GM12801 (cell line): Measurements from ENCODE around the gene SGCA.

Source experiments
- TF ChIP-seq, protein P1 (sequence below): IDR thresholded peaks from one replicate; pipeline ENCODE4 v1.5.1; 2011; ENCODE audit warnings: control low read depth; ENCODE audit not compliant: insufficient read length; ENCODE audit errors: extremely low read depth

The SGCA gene

DNA sequence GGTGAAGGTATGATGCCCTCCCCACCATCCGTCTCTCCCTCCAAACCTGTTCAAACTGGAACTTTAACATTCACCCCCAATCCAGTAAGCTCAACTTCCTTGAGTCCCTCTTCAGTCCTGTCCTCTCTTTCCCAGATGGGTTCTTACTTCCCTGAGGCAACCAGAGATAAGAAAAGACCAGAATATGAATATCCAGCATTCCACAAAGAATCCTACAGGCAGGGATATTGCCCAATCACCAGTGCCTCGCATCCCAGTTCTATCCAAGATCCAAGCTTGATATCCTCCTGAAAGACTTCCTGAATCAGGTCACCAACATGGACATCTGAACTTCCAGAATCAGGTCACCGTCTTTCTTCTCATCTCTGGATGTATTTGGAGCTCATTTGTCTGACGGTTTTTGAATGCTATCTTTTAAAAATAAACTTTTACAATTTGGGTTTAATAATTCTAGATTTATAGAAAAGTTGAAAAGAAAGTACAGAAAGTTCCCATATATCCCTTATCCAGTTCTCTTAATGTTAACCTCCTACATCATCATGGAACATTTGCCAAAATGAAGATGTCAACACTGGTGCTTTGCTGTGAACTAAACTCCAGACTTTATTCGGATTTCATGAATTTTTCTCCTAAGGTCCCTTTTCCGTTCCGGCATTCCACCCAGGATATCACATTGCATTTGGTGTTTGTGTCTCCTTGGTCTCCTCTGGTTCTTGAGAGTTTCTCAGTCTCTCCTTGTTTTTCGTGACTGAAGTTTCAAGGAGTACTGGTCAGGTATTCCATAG, 49.4 kb downstream of the SGCA start:
- TF ChIP-seq, protein P1, sequence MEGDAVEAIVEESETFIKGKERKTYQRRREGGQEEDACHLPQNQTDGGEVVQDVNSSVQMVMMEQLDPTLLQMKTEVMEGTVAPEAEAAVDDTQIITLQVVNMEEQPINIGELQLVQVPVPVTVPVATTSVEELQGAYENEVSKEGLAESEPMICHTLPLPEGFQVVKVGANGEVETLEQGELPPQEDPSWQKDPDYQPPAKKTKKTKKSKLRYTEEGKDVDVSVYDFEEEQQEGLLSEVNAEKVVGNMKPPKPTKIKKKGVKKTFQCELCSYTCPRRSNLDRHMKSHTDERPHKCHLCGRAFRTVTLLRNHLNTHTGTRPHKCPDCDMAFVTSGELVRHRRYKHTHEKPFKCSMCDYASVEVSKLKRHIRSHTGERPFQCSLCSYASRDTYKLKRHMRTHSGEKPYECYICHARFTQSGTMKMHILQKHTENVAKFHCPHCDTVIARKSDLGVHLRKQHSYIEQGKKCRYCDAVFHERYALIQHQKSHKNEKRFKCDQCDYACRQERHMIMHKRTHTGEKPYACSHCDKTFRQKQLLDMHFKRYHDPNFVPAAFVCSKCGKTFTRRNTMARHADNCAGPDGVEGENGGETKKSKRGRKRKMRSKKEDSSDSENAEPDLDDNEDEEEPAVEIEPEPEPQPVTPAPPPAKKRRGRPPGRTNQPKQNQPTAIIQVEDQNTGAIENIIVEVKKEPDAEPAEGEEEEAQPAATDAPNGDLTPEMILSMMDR, result no peak

DNA sequence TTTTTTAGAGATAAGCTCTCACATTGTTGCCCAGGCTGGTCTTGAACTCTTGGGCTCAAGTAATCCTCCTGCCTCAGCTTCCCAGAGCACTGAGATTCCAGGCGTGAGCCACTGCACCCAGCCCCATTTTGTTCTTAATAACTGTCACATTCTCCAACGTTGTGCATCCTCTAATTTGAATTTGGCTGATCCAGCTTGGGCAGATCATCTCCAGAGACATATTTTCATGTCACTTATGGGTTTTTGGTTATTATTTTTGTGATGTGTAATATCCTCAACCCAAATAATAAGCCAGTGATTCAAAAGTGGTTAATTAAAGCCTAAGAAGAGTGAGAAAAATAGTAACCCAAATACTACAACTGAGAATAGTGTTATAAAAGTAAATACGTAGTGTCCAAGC, 51.8 kb downstream of the SGCA start:
- TF ChIP-seq, protein P1, result no peak

DNA sequence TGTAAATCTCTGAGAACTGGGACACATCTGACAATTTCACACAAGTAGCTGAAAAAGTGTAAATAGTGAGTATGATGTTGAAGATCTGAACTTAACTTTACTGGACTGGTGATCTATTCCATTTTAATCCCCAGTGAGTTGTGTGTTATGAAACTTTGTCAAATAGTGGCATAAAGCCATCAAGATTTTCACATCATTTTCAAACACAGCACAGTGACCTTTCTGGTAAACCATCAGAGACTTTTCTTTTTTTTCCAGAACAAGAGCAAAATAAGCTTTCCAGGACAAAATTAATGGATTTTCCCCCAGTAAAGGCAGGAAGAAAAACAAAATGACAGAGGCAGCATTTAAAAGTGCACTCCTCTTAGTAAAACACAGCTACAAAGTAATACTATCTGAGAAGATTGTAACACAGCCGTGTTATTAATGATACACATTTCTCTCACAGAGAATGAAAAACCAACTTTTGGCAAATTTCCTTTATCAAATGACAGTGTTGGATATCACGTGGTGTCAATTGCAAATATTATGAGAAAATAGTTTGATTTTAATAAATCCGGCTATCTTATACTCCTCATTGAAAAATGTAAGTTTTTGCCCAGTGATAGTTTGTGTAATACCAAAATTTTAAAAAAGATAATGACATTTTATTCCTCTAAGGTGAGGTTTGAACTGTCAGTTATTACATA, 52.4 kb downstream of the SGCA start:
- TF ChIP-seq, protein P1, result no peak

DNA sequence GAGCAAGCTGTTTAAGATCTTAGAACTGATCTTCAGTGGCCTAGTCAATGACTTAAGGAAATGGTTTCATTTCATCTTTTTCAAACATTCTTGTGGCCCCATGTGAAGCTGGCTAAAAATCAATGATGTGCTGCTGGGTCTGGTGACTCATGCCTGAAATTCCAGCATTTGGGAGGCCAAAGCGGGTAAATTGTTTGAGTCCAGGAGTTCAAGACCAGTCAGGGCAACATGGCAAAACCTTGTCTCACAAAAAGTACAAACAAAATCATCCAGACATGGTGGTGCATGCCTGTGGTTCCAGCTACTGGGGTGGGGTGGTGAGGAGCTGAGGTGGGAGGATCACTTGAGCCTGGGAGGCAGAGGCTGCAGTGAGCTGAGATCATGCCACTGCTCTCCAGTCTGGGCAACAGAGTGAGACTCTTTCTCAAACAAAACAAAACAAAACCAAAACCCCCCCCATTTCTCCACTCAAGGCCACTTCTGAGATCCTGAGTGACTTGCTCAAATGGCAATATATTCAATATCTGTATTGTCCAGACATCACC, 53.0 kb downstream of the SGCA start:
- TF ChIP-seq, protein P1, result no peak

DNA sequence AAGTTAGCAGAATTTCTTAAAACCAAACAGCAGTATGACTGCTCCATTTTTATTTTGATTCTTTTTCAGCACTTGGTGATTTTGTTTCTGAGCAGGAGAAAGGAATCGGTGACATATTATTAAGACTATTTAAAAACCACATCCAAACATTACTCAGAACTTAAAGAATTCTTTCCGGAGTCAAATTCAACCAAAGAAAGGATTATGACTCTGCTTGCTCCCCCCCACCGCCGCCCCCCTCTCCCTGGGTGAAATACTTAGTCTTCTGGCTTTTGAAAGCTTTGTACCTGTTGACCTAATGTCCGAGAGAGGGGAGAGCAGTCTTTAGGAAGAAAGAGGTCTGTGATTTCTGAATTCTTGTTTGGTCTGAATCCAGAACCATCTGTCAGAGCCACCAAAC, 53.5 kb downstream of the SGCA start:
- TF ChIP-seq, protein P1, result no peak

DNA sequence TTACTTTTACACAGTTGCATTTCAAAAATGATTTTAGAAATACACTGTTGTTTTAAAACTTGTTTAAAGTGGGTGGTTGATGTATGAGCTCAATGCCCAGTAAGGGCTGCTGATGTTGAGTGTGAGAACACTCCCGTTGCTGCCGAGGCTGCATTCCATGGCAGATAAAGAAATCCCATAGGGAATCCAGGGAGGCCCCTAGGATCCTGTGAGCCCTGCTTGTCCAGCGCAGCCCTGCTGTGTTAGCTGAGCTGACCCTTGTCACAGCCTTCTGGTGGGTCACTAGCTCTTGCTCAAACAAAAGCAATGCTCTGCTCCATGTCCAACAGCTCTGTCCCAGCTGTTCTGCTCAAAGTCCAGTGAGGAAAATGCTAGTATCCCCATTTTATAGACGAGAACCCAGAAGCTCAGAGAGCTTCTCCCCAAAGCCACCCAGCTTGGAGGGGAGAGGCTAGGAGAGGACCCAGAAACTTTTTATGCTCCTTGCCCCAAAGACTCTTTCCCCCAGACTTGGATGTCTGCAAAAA, 54.2 kb downstream of the SGCA start:
- TF ChIP-seq, protein P1, result no peak

DNA sequence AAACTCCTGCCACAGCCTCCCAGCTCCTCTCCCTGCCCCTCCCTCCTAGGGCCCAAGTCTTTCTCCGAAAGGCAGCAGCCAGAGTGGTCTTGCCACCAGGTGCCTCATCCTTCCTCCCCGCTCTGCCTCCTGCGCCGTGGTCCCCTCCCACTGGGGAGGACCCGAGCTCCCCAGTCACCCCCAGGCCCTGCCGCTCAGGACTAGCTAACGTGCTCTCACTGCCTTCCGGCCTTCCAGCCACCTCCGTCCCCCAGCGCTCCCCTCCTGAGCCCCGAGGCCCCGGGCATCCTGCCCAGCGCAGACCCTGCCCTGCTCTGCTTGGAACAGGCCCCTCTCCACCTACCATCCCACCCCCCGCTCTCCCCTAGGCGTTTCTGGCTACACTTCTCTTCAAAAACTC, 55.0 kb downstream of the SGCA start:
- TF ChIP-seq, protein P1, result no peak
